ENCODE results near the gene IFI27L1. TPM values are rescaled to one million over a fixed set of nuclear protein-coding genes. Genes with fewer than 3 reads are reported as not detected.

IFI27L1 gene
- total RNA-seq, 1 experiment from 2014 or later, result 19.6 TPM

DNA sequence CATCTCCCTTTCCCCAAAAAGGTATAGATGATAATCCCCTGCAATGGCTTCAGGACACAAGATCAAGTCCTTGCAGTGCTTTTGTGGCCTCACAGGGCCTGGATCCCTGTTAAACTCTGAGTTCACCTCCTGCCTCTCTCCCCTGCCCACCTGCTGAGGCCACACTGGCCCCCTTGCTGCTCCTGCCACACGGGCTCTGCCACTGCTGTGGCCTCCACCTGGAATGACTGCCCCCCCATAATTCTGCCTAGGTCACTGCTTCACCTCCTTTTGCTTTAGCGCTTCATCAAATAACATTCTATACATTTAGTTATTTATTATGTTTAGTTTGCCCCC, 28.8 kb downstream of the IFI27L1 start:
- ATAC-seq (no peak), DNase-seq (ENCODE audit: low read depth, low spot score) (no peak)
- no peaks in the 10 kb centered on the region; the same call in 1 of the 2 replicates for H3K36me3 ChIP-seq (ENCODE audit: control insufficient read depth, insufficient read depth, low read length)
- no peak overlapping the region for H3K27ac ChIP-seq (ENCODE audit: low read length)
- H3K4me3 ChIP-seq (ENCODE audit: low read depth in 2 of 2, low read length in 2 of 2), result no peak overlapping the region
- no peaks in the 10 kb centered on the region for H3K4me1 ChIP-seq (ENCODE audit: control insufficient read depth, insufficient read depth, low read length)
- no peaks in the 10 kb centered on the region for H3K9me3 ChIP-seq (ENCODE audit: control insufficient read depth, insufficient read depth, low read depth, low read length)
- intact Hi-C loops (cut with micrococcal nuclease; ENCODE audit: unreplicated experiment), result no loop called here
- in situ Hi-C loops (cut with HindIII; ENCODE audit: low pct_unique_long_range_greater_than_20kb, low sequenced_read_pairs), result no loop called here
- TF ChIP-seq, protein P1, sequence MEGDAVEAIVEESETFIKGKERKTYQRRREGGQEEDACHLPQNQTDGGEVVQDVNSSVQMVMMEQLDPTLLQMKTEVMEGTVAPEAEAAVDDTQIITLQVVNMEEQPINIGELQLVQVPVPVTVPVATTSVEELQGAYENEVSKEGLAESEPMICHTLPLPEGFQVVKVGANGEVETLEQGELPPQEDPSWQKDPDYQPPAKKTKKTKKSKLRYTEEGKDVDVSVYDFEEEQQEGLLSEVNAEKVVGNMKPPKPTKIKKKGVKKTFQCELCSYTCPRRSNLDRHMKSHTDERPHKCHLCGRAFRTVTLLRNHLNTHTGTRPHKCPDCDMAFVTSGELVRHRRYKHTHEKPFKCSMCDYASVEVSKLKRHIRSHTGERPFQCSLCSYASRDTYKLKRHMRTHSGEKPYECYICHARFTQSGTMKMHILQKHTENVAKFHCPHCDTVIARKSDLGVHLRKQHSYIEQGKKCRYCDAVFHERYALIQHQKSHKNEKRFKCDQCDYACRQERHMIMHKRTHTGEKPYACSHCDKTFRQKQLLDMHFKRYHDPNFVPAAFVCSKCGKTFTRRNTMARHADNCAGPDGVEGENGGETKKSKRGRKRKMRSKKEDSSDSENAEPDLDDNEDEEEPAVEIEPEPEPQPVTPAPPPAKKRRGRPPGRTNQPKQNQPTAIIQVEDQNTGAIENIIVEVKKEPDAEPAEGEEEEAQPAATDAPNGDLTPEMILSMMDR (IDR thresholded peaks at IDR 0.05), result no peak
- TF ChIP-seq, protein P2, sequence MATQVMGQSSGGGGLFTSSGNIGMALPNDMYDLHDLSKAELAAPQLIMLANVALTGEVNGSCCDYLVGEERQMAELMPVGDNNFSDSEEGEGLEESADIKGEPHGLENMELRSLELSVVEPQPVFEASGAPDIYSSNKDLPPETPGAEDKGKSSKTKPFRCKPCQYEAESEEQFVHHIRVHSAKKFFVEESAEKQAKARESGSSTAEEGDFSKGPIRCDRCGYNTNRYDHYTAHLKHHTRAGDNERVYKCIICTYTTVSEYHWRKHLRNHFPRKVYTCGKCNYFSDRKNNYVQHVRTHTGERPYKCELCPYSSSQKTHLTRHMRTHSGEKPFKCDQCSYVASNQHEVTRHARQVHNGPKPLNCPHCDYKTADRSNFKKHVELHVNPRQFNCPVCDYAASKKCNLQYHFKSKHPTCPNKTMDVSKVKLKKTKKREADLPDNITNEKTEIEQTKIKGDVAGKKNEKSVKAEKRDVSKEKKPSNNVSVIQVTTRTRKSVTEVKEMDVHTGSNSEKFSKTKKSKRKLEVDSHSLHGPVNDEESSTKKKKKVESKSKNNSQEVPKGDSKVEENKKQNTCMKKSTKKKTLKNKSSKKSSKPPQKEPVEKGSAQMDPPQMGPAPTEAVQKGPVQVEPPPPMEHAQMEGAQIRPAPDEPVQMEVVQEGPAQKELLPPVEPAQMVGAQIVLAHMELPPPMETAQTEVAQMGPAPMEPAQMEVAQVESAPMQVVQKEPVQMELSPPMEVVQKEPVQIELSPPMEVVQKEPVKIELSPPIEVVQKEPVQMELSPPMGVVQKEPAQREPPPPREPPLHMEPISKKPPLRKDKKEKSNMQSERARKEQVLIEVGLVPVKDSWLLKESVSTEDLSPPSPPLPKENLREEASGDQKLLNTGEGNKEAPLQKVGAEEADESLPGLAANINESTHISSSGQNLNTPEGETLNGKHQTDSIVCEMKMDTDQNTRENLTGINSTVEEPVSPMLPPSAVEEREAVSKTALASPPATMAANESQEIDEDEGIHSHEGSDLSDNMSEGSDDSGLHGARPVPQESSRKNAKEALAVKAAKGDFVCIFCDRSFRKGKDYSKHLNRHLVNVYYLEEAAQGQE (IDR thresholded peaks at IDR 0.05; ENCODE audit: insufficient read depth in 1 of 2, low read depth in 2 of 2, low read length in 1 of 2), result no peak
- TF ChIP-seq POLR2AphosphoS5 (IDR thresholded peaks at IDR 0.05; ENCODE audit: low read depth, low read length), result no peak
- TF ChIP-seq SIN3A (IDR thresholded peaks at IDR 0.05; ENCODE audit: borderline replicate concordance, insufficient read depth, low read depth, low read length), result no peak
- TF ChIP-seq TCF7L2 (IDR thresholded peaks at IDR 0.05; ENCODE audit: low read depth, low read length), result no peak
- H3K27me3 ChIP-seq (ENCODE audit: control insufficient read depth, insufficient read depth, low read length), result no peaks in the 10 kb centered on the region
- ChIA-PET POLR2A (no interaction called here), CTCF (no interaction called here)
- BruUV-seq (replicated peaks), result no TSS peak

DNA sequence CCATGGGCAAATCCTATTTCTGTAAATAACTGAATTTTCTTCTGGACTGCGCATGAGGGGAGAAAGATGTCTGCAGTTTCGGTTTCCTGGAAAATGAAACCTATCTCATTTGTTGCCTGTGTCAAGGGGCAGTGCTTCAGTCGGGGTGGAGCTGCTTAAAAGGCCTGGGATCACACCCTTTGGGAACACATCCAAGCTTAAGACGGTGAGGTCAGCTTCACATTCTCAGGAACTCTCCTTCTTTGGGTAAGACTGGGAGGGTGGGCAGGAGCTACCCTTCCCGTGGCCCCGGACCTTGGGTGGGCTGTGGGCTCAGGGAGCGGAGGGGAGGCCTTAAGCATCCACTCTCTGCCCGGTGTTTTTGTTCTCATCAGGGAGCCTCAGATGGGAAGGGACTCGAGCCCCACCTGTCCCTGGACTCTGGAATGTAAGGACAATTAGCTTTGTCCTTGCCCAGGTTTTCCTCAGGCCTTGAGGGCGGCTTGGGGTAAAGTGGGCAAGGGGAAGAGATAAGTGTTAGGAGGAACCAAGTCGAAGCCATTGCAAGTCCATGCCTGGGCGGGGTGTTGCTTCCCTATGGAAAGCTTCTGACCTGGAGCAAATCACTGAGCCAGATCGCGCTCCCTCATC, 29.6 kb downstream of the IFI27L1 start, which contains the start of gene IFI27:
IFI27 (plus strand) TSS at position 185 of the 630 bp plus-strand sequence.
- Histone ChIP-seq H3K9me3 (ENCODE audit: control insufficient read depth, insufficient read depth, low read depth, low read length) (no peaks in the 10 kb centered on the region), H3K4me1 (ENCODE audit: control insufficient read depth, insufficient read depth, low read length) (no peaks in the 10 kb centered on the region), H3K27ac (ENCODE audit: low read length) (no peak within 1 kb of the TSS), H3K36me3 (ENCODE audit: control insufficient read depth, insufficient read depth, low read length) (no peaks in the 10 kb centered on the region; the same call in 1 of the 2 replicates), H3K27me3 (ENCODE audit: control insufficient read depth, insufficient read depth, low read length) (no peaks in the 10 kb centered on the region), H3K4me3 (ENCODE audit: low read depth in 2 of 2, low read length in 2 of 2) (no peak within 1 kb of the TSS)
- POLR2A ChIA-PET, result no interaction called here
- TF ChIP-seq SIN3A (IDR thresholded peaks at IDR 0.05; ENCODE audit: borderline replicate concordance, insufficient read depth, low read depth, low read length) (no peak), POLR2AphosphoS5 (IDR thresholded peaks at IDR 0.05; ENCODE audit: low read depth, low read length) (no peak), TCF7L2 (IDR thresholded peaks at IDR 0.05; ENCODE audit: low read depth, low read length) (no peak)
- TF ChIP-seq, protein P1 (IDR thresholded peaks at IDR 0.05), result no peak
- TF ChIP-seq, protein P2 (IDR thresholded peaks at IDR 0.05; ENCODE audit: insufficient read depth in 1 of 2, low read depth in 2 of 2, low read length in 1 of 2), result no peak
- no TSS peak for BruUV-seq (replicated peaks)
- no peak for DNase-seq (ENCODE audit: low read depth, low spot score)
- in situ Hi-C loops (cut with HindIII; ENCODE audit: low pct_unique_long_range_greater_than_20kb, low sequenced_read_pairs) (no loop called here), intact Hi-C loops (cut with micrococcal nuclease; ENCODE audit: unreplicated experiment) (no loop called here)
- CTCF ChIA-PET, result no interaction called here
- no peak for ATAC-seq

Data from Panc1 (cell line).